ENCODE measurements around the gene CLDN7. TPM values are rescaled to one million over a fixed set of nuclear protein-coding genes. Genes with fewer than 3 reads are reported as not detected.
A peak's percentile ranks its signal among the peaks of the same experiment; 100 is the strongest.

The CLDN7 gene
- total RNA-seq, 4 donors from 2014 or later, result 571 to 1,162 (median 940) TPM

GRCh38 chr17:7308625-7309433 lies 46.6 kb upstream of the CLDN7 start:
- in situ Hi-C loops (cut with MboI; ENCODE audit: low pct_ligation_motif_present in 1 of 4, low pct_unique_long_range_greater_than_20kb in 1 of 4, low sequenced_read_pairs in 3 of 4) (no loop called here), intact Hi-C loops (cut with DNase I; ENCODE audit: low total_unique reads) (no loop called here)
- TF ChIP-seq POLR2AphosphoS5 (IDR thresholded peaks at IDR 0.05) (peak; percentile 61 to 74 (median 66)), POLR2A (IDR thresholded peaks at IDR 0.05) (peak; percentile 61), EP300 (IDR thresholded peaks at IDR 0.05; ENCODE audit: low read depth) (no peak)
- TF ChIP-seq, protein P1, sequence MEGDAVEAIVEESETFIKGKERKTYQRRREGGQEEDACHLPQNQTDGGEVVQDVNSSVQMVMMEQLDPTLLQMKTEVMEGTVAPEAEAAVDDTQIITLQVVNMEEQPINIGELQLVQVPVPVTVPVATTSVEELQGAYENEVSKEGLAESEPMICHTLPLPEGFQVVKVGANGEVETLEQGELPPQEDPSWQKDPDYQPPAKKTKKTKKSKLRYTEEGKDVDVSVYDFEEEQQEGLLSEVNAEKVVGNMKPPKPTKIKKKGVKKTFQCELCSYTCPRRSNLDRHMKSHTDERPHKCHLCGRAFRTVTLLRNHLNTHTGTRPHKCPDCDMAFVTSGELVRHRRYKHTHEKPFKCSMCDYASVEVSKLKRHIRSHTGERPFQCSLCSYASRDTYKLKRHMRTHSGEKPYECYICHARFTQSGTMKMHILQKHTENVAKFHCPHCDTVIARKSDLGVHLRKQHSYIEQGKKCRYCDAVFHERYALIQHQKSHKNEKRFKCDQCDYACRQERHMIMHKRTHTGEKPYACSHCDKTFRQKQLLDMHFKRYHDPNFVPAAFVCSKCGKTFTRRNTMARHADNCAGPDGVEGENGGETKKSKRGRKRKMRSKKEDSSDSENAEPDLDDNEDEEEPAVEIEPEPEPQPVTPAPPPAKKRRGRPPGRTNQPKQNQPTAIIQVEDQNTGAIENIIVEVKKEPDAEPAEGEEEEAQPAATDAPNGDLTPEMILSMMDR (IDR thresholded peaks at IDR 0.05), result no peak

DNA sequence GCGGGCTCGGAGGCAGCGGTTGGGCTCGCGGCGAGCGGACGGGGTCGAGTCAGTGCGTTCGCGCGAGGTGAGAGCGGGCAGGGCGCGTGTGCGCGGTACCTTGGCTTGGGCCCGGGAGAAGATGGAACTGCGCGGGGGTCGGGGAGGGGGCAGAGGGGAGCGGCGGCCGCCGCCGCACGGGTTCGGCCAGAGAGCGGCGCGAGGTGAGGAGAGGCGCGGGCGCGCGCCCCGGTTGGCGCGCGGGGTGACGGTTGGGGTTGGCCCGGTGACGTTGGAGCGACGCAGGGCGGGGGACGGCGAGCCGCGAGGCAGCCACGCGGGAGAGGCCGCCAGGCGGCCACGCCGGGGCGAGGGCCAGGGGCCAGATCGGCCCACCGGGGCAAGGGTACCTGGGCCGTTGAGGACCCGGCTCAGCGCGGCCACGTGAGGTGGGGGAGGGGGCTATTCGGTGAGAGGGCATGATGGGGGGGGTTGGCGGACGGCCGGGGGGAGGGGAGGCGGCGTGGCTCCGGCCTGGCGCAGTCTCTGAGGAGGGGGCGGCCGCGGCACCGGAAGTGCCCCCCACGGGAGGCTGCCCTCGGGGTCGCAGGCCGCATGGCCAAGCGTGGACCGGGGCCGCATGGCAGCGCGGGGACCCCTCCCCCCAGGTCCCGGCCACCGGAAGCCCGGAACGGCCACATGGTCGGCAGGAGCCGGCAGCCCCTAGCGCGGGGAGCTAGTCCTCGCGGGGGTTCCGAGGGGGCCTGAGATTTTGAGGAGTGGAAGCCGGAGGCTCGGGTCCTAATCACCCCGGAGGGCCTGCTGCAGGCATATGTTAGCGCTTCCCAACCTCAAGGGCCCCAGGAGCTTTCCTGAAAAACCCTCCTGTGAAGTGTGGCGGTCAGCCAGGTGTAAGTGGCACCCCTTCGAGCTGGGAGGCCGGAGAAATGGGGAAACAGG lies 45.7 kb upstream of the CLDN7 start:
- Histone ChIP-seq H3K27ac (peak overlapping the region; percentile 99 to 100 (median 100)), H3K27me3 (no peaks in the 10 kb centered on the region), H3K4me1 (peaks cover 11 to 33% (median 24%) of the 10 kb centered on the region in 4 donors), H3K9me3 (no peaks in the 10 kb centered on the region), H3K36me3 (peaks cover 0 to 32% (median 15%) of the 10 kb centered on the region in 4 donors), H3K4me3 (peak overlapping the region; percentile 85 to 99 (median 96))
- in situ Hi-C loops (cut with MboI; ENCODE audit: low pct_ligation_motif_present in 1 of 4, low pct_unique_long_range_greater_than_20kb in 1 of 4, low sequenced_read_pairs in 3 of 4), result no loop called here
- intact Hi-C loops (cut with DNase I; ENCODE audit: low total_unique reads), result no loop called here
- WGBS, 2 donors (ENCODE audit: low coverage in 1 of 2), result 1% methylated on average over 50 of the region's 104 CpGs; no CpG with 5 or more reads in 1 of the 2 donors
- TF ChIP-seq EP300 (IDR thresholded peaks at IDR 0.05; ENCODE audit: low read depth), result no peak
- TF ChIP-seq, protein P1 (IDR thresholded peaks at IDR 0.05), result peak in 1 of 5 experiments; percentile 28
- peak; percentile 60 for DNase-seq

More at GRCh38 chr17:7308625-7309433, 46.6 kb upstream of the CLDN7 start:
- peak; percentile 89 for DNase-seq
- 0% methylated on average over 8 to 14 of the region's 14 CpGs for WGBS, 2 donors (ENCODE audit: low coverage in 1 of 2)
- Histone ChIP-seq H3K4me1 (peaks cover 16 to 42% (median 26%) of the 10 kb centered on the region in 4 donors), H3K4me3 (peak overlapping the region; percentile 85 to 99 (median 96)), H3K9me3 (no peaks in the 10 kb centered on the region), H3K27me3 (no peaks in the 10 kb centered on the region), H3K36me3 (peaks cover 0 to 38% (median 18%) of the 10 kb centered on the region in 4 donors), H3K27ac (peak overlapping the region; percentile 99 to 100 (median 100))

GRCh38 chr17:7306911-7307685 lies 44.8 kb upstream of the CLDN7 start, which contains the start of gene EIF5A:
TSS of gene EIF5A (plus strand) at chr17:7307628. CDS start at chr17:7309636, 2,008 bp downstream.
- peak; percentile 93 to 97 (median 94) for TF ChIP-seq POLR2AphosphoS5 (IDR thresholded peaks at IDR 0.05)
- peak; percentile 89 for TF ChIP-seq POLR2A (IDR thresholded peaks at IDR 0.05)
- TF ChIP-seq, protein P1 (IDR thresholded peaks at IDR 0.05), result no peak
- H3K27ac ChIP-seq, result peak within 1 kb of the TSS; percentile 99 to 100 (median 100)
- peaks cover 11 to 30% (median 24%) of the 10 kb centered on the region in 4 donors for H3K4me1 ChIP-seq
- peak; percentile 100 for DNase-seq
- H3K27me3 ChIP-seq, result no peaks in the 10 kb centered on the region
- peaks cover 0 to 23% (median 12%) of the 10 kb centered on the region in 4 donors for H3K36me3 ChIP-seq
- 1% methylated on average over 64 of the region's 64 CpGs; no CpG with 5 or more reads in 1 of the 2 donors for WGBS, 2 donors (ENCODE audit: low coverage in 1 of 2)
- H3K9me3 ChIP-seq, result no peaks in the 10 kb centered on the region
- H3K4me3 ChIP-seq, result peak within 1 kb of the TSS; percentile 85 to 99 (median 96)
- intact Hi-C loops (cut with DNase I; ENCODE audit: low total_unique reads) (no loop called here), in situ Hi-C loops (cut with MboI; ENCODE audit: low pct_ligation_motif_present in 1 of 4, low pct_unique_long_range_greater_than_20kb in 1 of 4, low sequenced_read_pairs in 3 of 4) (no loop called here)
